Endothelial cell (in vitro differentiated cells): Measurements from ENCODE around the gene LRP2. TPM values are rescaled to one million over a fixed set of nuclear protein-coding genes. Genes with fewer than 3 reads are reported as not detected.

Experiments used
- DNase-seq: peaks from one replicate; pipeline ENCODE4 v3.0.0; 2021; ENCODE audit warnings: low spot score
- H3K27ac Mint-ChIP-seq: one replicate; pipeline ENCODE4 v1.8.0; 2021; ENCODE audit warnings: mixed read lengths, inconsistent platforms; ENCODE audit not compliant: unreplicated experiment
- H3K27me3 Mint-ChIP-seq: one replicate; pipeline ENCODE4 v1.8.0; 2021; ENCODE audit warnings: mild to moderate bottlenecking, moderate library complexity, mixed read lengths, inconsistent platforms; ENCODE audit not compliant: unreplicated experiment
- H3K36me3 Mint-ChIP-seq: one replicate; pipeline ENCODE4 v1.8.0; 2021; ENCODE audit warnings: mild to moderate bottlenecking, low read depth, mixed read lengths, inconsistent platforms; ENCODE audit not compliant: unreplicated experiment
- H3K4me1 Mint-ChIP-seq: one replicate; pipeline ENCODE4 v1.8.0; 2021; ENCODE audit warnings: mild to moderate bottlenecking, mixed read lengths, inconsistent platforms; ENCODE audit not compliant: unreplicated experiment
- H3K4me3 Mint-ChIP-seq: one replicate; pipeline ENCODE4 v1.8.0; 2021; ENCODE audit warnings: mild to moderate bottlenecking, mixed read lengths, inconsistent platforms; ENCODE audit not compliant: unreplicated experiment
- H3K9me3 Mint-ChIP-seq: one replicate; pipeline ENCODE4 v1.8.0; 2021; ENCODE audit warnings: mixed read lengths, inconsistent platforms; ENCODE audit not compliant: unreplicated experiment
- CTCF ChIP-seq: fragments of 200-600 bp; sonication (generic); IDR thresholded peaks from one replicate; pipeline ENCODE4 v1.5.0; 2021; ENCODE audit warnings: antibody characterized with exemption; ENCODE audit not compliant: unreplicated experiment
- total RNA-seq: library from RNA; stranded (reverse); fragmentation: NEBNext Ultra II Directional; extraction: Animal tissue kit (Norgen Biotek cat#: 25700); gene quantifications from one replicate; pipeline ENCODE4 v1.2.1, GENCODE V29; 2021; ENCODE audit not compliant: unreplicated experiment

Gene LRP2
- total RNA-seq, 1 donor from 2014 or later = 0.23 TPM

GRCh38 chr2:169200756-169201155 lies 161.6 kb downstream of the LRP2 start:
- Mint-ChIP-seq H3K9me3 (no peaks in the 10 kb centered on the region), H3K27ac (no peak overlapping the region), H3K4me3 (no peak overlapping the region), H3K4me1 (no peaks in the 10 kb centered on the region), H3K27me3 (no peaks in the 10 kb centered on the region), H3K36me3 (no peaks in the 10 kb centered on the region)
- TF ChIP-seq CTCF = no peak
- no peak for DNase-seq

- Mint-ChIP-seq H3K4me1 (peaks cover 4% of the 10 kb centered on the region), H3K27me3 (peaks cover 2% of the 10 kb centered on the region), H3K36me3 (no peaks in the 10 kb centered on the region), H3K9me3 (no peaks in the 10 kb centered on the region), H3K4me3 (no peak overlapping the region), H3K27ac (no peak overlapping the region)
- no peak for DNase-seq
- TF ChIP-seq CTCF = no peak
These were observed 168.7 kb downstream of the LRP2 start for GRCh38 chr2:169193618-169194017.

GRCh38 chr2:169190197-169190775 lies 172.0 kb downstream of the LRP2 start:
- Mint-ChIP-seq H3K4me1 (peaks cover 4% of the 10 kb centered on the region), H3K4me3 (no peak overlapping the region), H3K9me3 (no peaks in the 10 kb centered on the region), H3K27ac (no peak overlapping the region), H3K36me3 (no peaks in the 10 kb centered on the region), H3K27me3 (peaks cover 2% of the 10 kb centered on the region)
- DNase-seq = no peak
- TF ChIP-seq CTCF = no peak

GRCh38 chr2:169189132-169189531 lies 173.2 kb downstream of the LRP2 start:
- TF ChIP-seq CTCF = no peak
- H3K27ac Mint-ChIP-seq = no peak overlapping the region
- peaks cover 4% of the 10 kb centered on the region for H3K4me1 Mint-ChIP-seq
- peaks cover 2% of the 10 kb centered on the region for H3K27me3 Mint-ChIP-seq
- H3K36me3 Mint-ChIP-seq = no peaks in the 10 kb centered on the region
- H3K9me3 Mint-ChIP-seq = no peaks in the 10 kb centered on the region
- no peak overlapping the region for H3K4me3 Mint-ChIP-seq
- DNase-seq = no peak

- no peak for TF ChIP-seq CTCF
- H3K27ac Mint-ChIP-seq = no peak overlapping the region
- peaks cover 2% of the 10 kb centered on the region for H3K27me3 Mint-ChIP-seq
- no peaks in the 10 kb centered on the region for H3K36me3 Mint-ChIP-seq
- no peak overlapping the region for H3K4me3 Mint-ChIP-seq
- peaks cover 4% of the 10 kb centered on the region for H3K4me1 Mint-ChIP-seq
- no peak for DNase-seq
- no peaks in the 10 kb centered on the region for H3K9me3 Mint-ChIP-seq
These were observed 176.6 kb downstream of the LRP2 start for GRCh38 chr2:169185711-169186110.
